HepG2 (cell line): ENCODE results near the gene PANK2. TPM values are rescaled to one million over a fixed set of nuclear protein-coding genes. Genes with fewer than 3 reads are reported as not detected.
"Not testable (repeated sequence)": the region's sequence is repeated elsewhere in the genome, so short reads cannot be mapped to it uniquely, and the experiment has no call there.

ENCODE experiments used
- ATAC-seq: fragments of 200-7000 bp; cut with Tn5 transposase; 3 replicates; pipeline ENCODE4 v1.9.1; 2020; ENCODE audit warnings: mild to moderate bottlenecking, moderate library complexity
- BruUV-seq: library from RNA; stranded (reverse); fragments of 400-500 nt; replicated peaks from 2 replicates; lab custom pipeline; 2021; lab: Mats Ljungman, UMichigan
- CTCF ChIA-PET: fragments of 300-600 bp; formaldehyde crosslinking; extraction: SDS; loops from one replicate; lab custom pipeline; 2021; ENCODE audit warnings: low total read pairs, inconsistent platforms, low intra/inter-chr PET ratio; lab: Yijun Ruan, JAX
- POLR2A ChIA-PET: fragments of 350-600 bp; sonication (Branson Sonifier 250); formaldehyde crosslinking; loops from one replicate; lab custom pipeline; 2020; ENCODE audit warnings: antibody characterized with exemption, inconsistent platforms; lab: Yijun Ruan, JAX
- DNase-seq: peaks from one replicate; pipeline ENCODE4 v3.0.0-alpha.2; 2015; ENCODE audit warnings: low spot score
- FAIRE-seq: peaks from 3 replicates; lab custom pipeline; 2011; peaks lifted over from hg19 to GRCh38; lab: Jason Lieb, UNC
- H2AFZ ChIP-seq: one replicate; pipeline ENCODE4 v1.6.1; 2011; ENCODE audit warnings: low read length, inconsistent platforms
- H3K27ac ChIP-seq: fragments of 300-600 bp; 3 replicates; pipeline ENCODE4 v1.8.0; 2011; ENCODE audit warnings: mixed run types, mild to moderate bottlenecking, mixed read lengths, low read length, inconsistent platforms; ENCODE audit not compliant: insufficient read depth; ENCODE audit errors: extremely low read length
- H3K27me3 ChIP-seq, 2 experiments: fragments of 200-600 bp in 1 of 2; 2 replicates in 1 of 2; 3 replicates in 1 of 2; pipeline versions ENCODE4 v1.6.0 to v1.8.0; 2011; ENCODE audit warnings: low read length in 2 of 2, mild to moderate bottlenecking in 2 of 2, moderate library complexity in 2 of 2, inconsistent platforms in 1 of 2; ENCODE audit not compliant: insufficient read depth in 2 of 2, control insufficient read depth in 1 of 2
- H3K36me3 ChIP-seq, 2 experiments: fragments of 200-600 bp in 1 of 2; replicated peaks in 1 of 2; 2 replicates in 1 of 2; 3 replicates in 1 of 2; pipeline versions ENCODE4 v1.5.1 to v1.8.0; 2011; ENCODE audit warnings: low read length in 2 of 2, inconsistent platforms in 1 of 2; ENCODE audit not compliant: insufficient read depth in 2 of 2, control insufficient read depth in 1 of 2
- H3K4me1 ChIP-seq: 2 replicates; pipeline ENCODE4 v1.5.1; 2012; ENCODE audit warnings: low read length, inconsistent platforms; ENCODE audit not compliant: insufficient read depth
- H3K4me2 ChIP-seq: 2 replicates; pipeline ENCODE4 v1.6.0; 2011; ENCODE audit warnings: low read depth, low read length, inconsistent platforms
- H3K4me3 ChIP-seq, 3 experiments: fragments of 200-600 bp in 1 of 3; sonication (generic), shearing (Covaris generic) in 1 of 3; replicated peaks in 1 of 3; 2 replicates each; pipeline ENCODE4 v1.5.1; 2011 to 2016; ENCODE audit warnings: low read length in 3 of 3, inconsistent platforms in 2 of 3, low read depth in 2 of 3, mild to moderate bottlenecking in 2 of 3, control low read depth in 1 of 3, mixed read lengths in 1 of 3; ENCODE audit not compliant: insufficient read depth in 1 of 3
- H3K79me2 ChIP-seq: one replicate; pipeline ENCODE4 v1.6.1; 2011; ENCODE audit warnings: low read length, inconsistent platforms; ENCODE audit not compliant: insufficient read depth
- H3K9ac ChIP-seq: 2 replicates; pipeline ENCODE4 v1.6.0; 2011; ENCODE audit warnings: mild to moderate bottlenecking, low read depth, low read length, inconsistent platforms; ENCODE audit not compliant: insufficient read depth
- H3K9me3 ChIP-seq: 2 replicates; pipeline ENCODE4 v1.5.1; 2012; ENCODE audit warnings: mild to moderate bottlenecking, low read length
- H4K20me1 ChIP-seq: 2 replicates; pipeline ENCODE4 v1.6.0; 2011; ENCODE audit warnings: inconsistent platforms, mild to moderate bottlenecking, low read length, moderate library complexity; ENCODE audit not compliant: insufficient read depth
- LBX2 ChIP-seq: sonication (generic); formaldehyde crosslinking; IDR thresholded peaks from 2 replicates; pipeline ENCODE4 v1.5.0; 2020; ENCODE audit warnings: missing genetic modification reagents, mild to moderate bottlenecking, borderline replicate concordance
- RBM22 ChIP-seq: fragments of 200-400 bp; formaldehyde crosslinking; optimal IDR thresholded peaks from 2 replicates; pipeline ENCODE3; 2017; ENCODE audit warnings: mild to moderate bottlenecking, low read length, moderate library complexity
- ZBTB38 ChIP-seq: sonication (generic); formaldehyde crosslinking; IDR thresholded peaks from 2 replicates; pipeline ENCODE4 v1.5.1; 2020; ENCODE audit warnings: mild to moderate bottlenecking, missing genetic modification reagents
- ZNF326 ChIP-seq: sonication (generic); formaldehyde crosslinking; IDR thresholded peaks from 2 replicates; pipeline ENCODE4 v1.4.0; 2020; ENCODE audit warnings: missing genetic modification reagents, borderline replicate concordance
- WGBS: methylation state at CpG from one replicate; pipeline ENCODE4 v1.1.6; 2017; ENCODE audit warnings: low lambda C conversion rate; 5-methylcytosine and 5-hydroxymethylcytosine counted together
- in situ Hi-C: cut with HindIII; loops from 2 replicates; pipeline ENCODE4 v1.10.0; 2017; ENCODE audit warnings: low pct_unique_long_range_greater_than_20kb; ENCODE audit not compliant: extremely low pct_ligation_motif_present
- intact Hi-C: fragments of 100-400 bp; cut with micrococcal nuclease; formaldehyde crosslinking; loops from one replicate; pipeline ENCODE4 v1.10.0; 2022; ENCODE audit not compliant: unreplicated experiment
- polyA plus RNA-seq, 8 experiments: library from polyadenylated mRNA; depleted of rRNA in 3 of 8; stranded (reverse) in 7 of 8; unstranded in 1 of 8; fragments of >200 nt; fragmentation: Illumina TruSeq in 4 of 8; extraction: Trizol in 4 of 8; gene quantifications; 2 replicates each; pipeline versions ENCODE4 v1.2.1 to v1.2.3, GENCODE V29; 2011 to 2016; ENCODE audit warnings: low read depth in 4 of 8, missing spikeins in 1 of 8, mixed read lengths in 1 of 8; ENCODE audit not compliant: insufficient read depth in 1 of 8
- total RNA-seq, 5 experiments: library from RNA; depleted of rRNA; stranded (reverse); fragments of >200 nt; fragmentation: Illumina TruSeq; extraction: Trizol; gene quantifications; 2 replicates each; pipeline ENCODE4 v1.2.3, GENCODE V29; 2016; ENCODE audit warnings: low read depth in 1 of 5

Gene PANK2
- total and polyA plus RNA-seq, 2 of the 13 experiments (the other 11 are each of a cell fraction or from before 2014, with no cell fraction given): 39.2 to 123 TPM

GRCh38 chr20:3904857-3905256 is 15.7 kb downstream of the PANK2 start:
- Histone ChIP-seq H3K27ac (peak overlapping the region; percentile 43), H3K79me2 (peaks cover 96% of the 10 kb centered on the region), H4K20me1 (peaks cover 90% of the 10 kb centered on the region), H3K36me3 (peaks cover 16 to 54% of the 10 kb centered on the region in 2 experiments), H3K4me2 (no peak overlapping the region), H3K27me3 (no peaks in the 10 kb centered on the region), H2AFZ (no peak overlapping the region), H3K9me3 (no peaks in the 10 kb centered on the region), H3K4me3 (no peak overlapping the region), H3K4me1 (peaks cover 49% of the 10 kb centered on the region), H3K9ac (no peak overlapping the region)
- CTCF ChIA-PET: no interaction called here
- in situ Hi-C loops: no loop called here
- POLR2A ChIA-PET: no interaction called here
- TF ChIP-seq LBX2 (CRISPR knock-in tag) (no peak), ZNF326 (CRISPR knock-in tag) (no peak), RBM22 (peak; percentile 89)
- BruUV-seq: no TSS peak
- DNase-seq (no peak), ATAC-seq (peak; percentile 14; the same call in 2 of the 3 replicates), FAIRE-seq (no peak)
- WGBS: 95% methylated on average over 5 of the region's 5 CpGs
- intact Hi-C loops: no loop called here

- ATAC-seq, in situ Hi-C loops, FAIRE-seq, H3K27me3 ChIP-seq, H3K9ac ChIP-seq, intact Hi-C loops, H3K9me3 ChIP-seq, H3K27ac ChIP-seq: not testable (repeated sequence)
- H3K36me3 ChIP-seq: peaks cover 26 to 66% of the 10 kb centered on the region in 2 experiments
- TF ChIP-seq RBM22 (peak; percentile 57), ZBTB38 (CRISPR knock-in tag) (0 out of 2 replicates have a peak, but pooled peaks have one; percentile 19)
- TF ChIP-seq, all 625 proteins: peak for 2; not testable (repeated sequence) for 623
- CTCF ChIA-PET, H2AFZ ChIP-seq, BruUV-seq, H3K4me2 ChIP-seq, DNase-seq, H3K4me3 ChIP-seq: not testable (repeated sequence)
- WGBS: 94% methylated on average over 17 of the region's 17 CpGs
- Histone ChIP-seq H3K4me1 (peaks cover 32% of the 10 kb centered on the region), H3K79me2 (peaks cover 92% of the 10 kb centered on the region), H4K20me1 (peaks cover 68% of the 10 kb centered on the region)
- POLR2A ChIA-PET: interaction anchor here (0.6 kb wide), 1 partner anchor 13 kb away, joined by 3 read pairs; no protein-coding TSS in a partner anchor
Observed at GRCh38 chr20:3906744-3907721, 17.8 kb downstream of the PANK2 start.
